Esophagus (tissue), 2 donors: ENCODE results near the gene HDAC4. TPM values are rescaled to one million over a fixed set of nuclear protein-coding genes. Genes with fewer than 3 reads are reported as not detected.

Experiments used
- H3K27ac ChIP-seq, 2 donors: one replicate each; pipeline ENCODE4 v1.5.1; 2013; ENCODE audit warnings: low read depth in 2 of 2, mild to moderate bottlenecking in 2 of 2, inconsistent platforms in 1 of 2, low read length in 1 of 2, moderate library complexity in 1 of 2
- H3K27me3 ChIP-seq, 2 donors: one replicate each; pipeline ENCODE4 v1.6.1; 2013; ENCODE audit warnings: low read length in 2 of 2, control low read depth in 1 of 2, mild to moderate bottlenecking in 1 of 2; ENCODE audit not compliant: insufficient read depth in 2 of 2, control insufficient read depth in 1 of 2
- H3K36me3 ChIP-seq, 2 donors: one replicate each; pipeline ENCODE4 v1.6.1; 2013; ENCODE audit warnings: low read length in 1 of 2; ENCODE audit not compliant: control insufficient read depth in 2 of 2, insufficient read depth in 2 of 2
- H3K4me1 ChIP-seq, 2 donors: one replicate each; pipeline ENCODE4 v1.6.1; 2013; ENCODE audit warnings: low read length in 1 of 2; ENCODE audit not compliant: control insufficient read depth in 2 of 2, insufficient read depth in 2 of 2
- H3K4me3 ChIP-seq, 2 donors: one replicate each; pipeline ENCODE4 v1.5.1; 2013; ENCODE audit warnings: low read length in 2 of 2, mild to moderate bottlenecking in 2 of 2, low read depth in 1 of 2, moderate library complexity in 1 of 2
- H3K9me3 ChIP-seq, 2 donors: one replicate each; pipeline ENCODE4 v1.6.1; 2013; ENCODE audit warnings: mild to moderate bottlenecking in 2 of 2, low read depth in 1 of 2, low read length in 1 of 2, moderate library complexity in 1 of 2; ENCODE audit not compliant: control insufficient read depth in 2 of 2, insufficient read depth in 1 of 2
- WGBS, 2 donors: extraction: QIAGEN DNeasy Blood & Tissue Kit; methylation state at CpG; one replicate each; pipeline ENCODE4 v1.1.7; 2013; 5-methylcytosine and 5-hydroxymethylcytosine counted together
- polyA plus RNA-seq, 2 donors: library from polyadenylated mRNA; stranded (reverse); fragments of 200-250 nt; gene quantifications; one replicate each; pipeline ENCODE4 v1.2.3, GENCODE V29; 2013
- donor health status: healthy with polysubstance abuse.
- donor health status: Bipolar disorder and iron deficiency.

The HDAC4 gene
- polyA plus RNA-seq, 2 donors = 5.9 to 10.2 TPM

DNA sequence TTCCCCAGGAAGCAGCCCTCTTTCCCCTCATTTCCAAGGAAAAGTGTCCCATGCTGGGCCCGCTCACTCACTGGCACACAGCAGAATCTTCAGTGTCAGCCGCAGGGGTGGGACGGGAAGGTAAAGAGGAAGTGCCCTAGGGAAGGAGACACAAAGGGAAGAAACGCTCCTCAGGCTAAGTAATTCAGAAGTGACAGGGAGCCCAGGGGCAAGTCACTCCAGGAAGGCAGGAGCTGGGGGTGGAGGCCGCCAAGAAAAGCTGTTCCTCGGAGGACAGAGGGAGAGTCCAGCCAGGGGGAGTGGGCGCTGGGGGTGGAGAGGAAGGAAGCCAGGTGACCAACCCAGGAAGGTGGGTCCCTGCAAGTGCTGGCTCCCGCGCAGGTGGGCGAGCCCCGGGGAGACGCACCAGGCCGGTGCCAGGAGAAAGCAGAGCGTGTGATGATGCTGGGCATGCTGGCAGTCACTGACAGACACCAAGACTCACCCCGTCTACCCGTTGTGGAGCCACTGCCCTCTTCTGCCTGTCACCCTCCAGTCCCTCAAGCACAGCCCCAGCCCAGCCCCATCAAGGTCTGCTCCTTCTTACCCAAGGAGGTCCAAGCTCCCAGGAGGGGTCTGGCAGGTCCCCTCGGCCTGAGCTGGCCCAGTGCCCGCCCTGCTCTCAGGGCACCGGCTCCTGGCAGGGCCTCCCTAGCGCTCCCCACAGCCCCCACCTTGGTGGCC is 21.7 kb downstream of the HDAC4 start:
- no peaks in the 10 kb centered on the region for H3K9me3 ChIP-seq
- no peak overlapping the region for H3K4me3 ChIP-seq
- no peak overlapping the region for H3K27ac ChIP-seq
- WGBS, 2 donors = 84 to 91% methylated on average over 20 of the region's 20 CpGs
- peaks cover 0 to 16% of the 10 kb centered on the region in 2 donors for H3K36me3 ChIP-seq
- no peaks in the 10 kb centered on the region for H3K27me3 ChIP-seq
- H3K4me1 ChIP-seq = no peaks in the 10 kb centered on the region

GRCh38 chr2:239378021-239378917 is 22.6 kb downstream of the HDAC4 start:
- Histone ChIP-seq H3K27ac (no peak overlapping the region), H3K27me3 (no peaks in the 10 kb centered on the region), H3K4me3 (no peak overlapping the region), H3K4me1 (no peaks in the 10 kb centered on the region), H3K36me3 (peaks cover 0 to 16% of the 10 kb centered on the region in 2 donors), H3K9me3 (no peaks in the 10 kb centered on the region)
- 85 to 89% methylated on average over 36 of the region's 36 CpGs for WGBS, 2 donors

DNA sequence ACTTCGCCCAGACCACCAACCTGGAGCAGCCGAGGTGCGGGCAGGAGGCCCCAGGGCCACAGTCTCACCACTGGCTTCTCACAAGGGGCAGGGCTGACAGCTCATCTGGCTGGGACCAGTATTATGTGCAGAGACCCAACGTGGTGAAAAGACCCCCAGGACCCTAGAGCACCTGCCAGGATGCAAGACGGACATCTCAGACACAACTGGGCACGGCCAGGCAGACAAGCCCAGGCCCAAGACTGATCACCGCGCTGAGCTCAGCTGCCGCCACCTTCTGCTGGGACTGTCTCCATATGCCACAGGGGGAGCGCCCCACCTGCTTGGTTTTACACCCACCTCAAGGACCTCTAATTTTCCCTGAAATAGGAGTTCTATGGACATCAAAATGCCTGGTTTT is 23.2 kb downstream of the HDAC4 start:
- H3K27me3 ChIP-seq = no peaks in the 10 kb centered on the region
- no peak overlapping the region for H3K4me3 ChIP-seq
- H3K9me3 ChIP-seq = no peaks in the 10 kb centered on the region
- WGBS, 2 donors = 93 to 95% methylated on average over 10 of the region's 10 CpGs
- no peaks in the 10 kb centered on the region for H3K4me1 ChIP-seq
- no peak overlapping the region for H3K27ac ChIP-seq
- peaks cover 0 to 12% of the 10 kb centered on the region in 2 donors for H3K36me3 ChIP-seq

DNA sequence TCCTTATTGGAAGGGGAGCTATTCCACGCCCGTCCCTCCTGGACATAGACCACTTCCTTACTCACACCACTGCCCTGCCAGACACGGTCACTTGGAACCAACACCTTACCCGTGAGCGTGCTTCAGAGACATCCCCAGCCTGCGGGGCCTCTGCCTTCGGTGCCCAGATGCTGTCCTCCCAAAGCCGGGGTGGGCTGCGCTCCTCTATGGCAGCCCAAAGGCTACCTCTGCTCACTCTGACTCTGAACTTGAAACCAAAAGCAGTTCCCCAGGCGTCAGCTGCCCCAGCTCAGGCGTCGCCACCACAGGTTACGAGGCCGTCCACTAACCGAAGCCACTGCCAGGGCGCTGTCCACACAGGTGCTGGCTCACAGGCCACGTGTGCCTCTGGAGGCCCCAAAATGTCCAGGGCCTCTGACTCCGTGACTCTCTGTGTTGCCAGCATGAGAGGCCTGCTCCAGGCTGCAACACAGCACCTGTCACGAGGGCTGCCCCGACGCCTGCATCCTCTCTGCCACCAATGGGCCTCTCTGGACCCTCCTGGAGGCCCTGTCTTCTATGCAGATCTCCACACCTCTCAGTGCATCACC is 23.8 kb downstream of the HDAC4 start:
- H3K36me3 ChIP-seq = peaks cover 0 to 12% of the 10 kb centered on the region in 2 donors
- WGBS, 2 donors = 95% methylated on average over 21 of the region's 21 CpGs
- H3K27me3 ChIP-seq = no peaks in the 10 kb centered on the region
- H3K9me3 ChIP-seq = no peaks in the 10 kb centered on the region
- no peaks in the 10 kb centered on the region for H3K4me1 ChIP-seq
- H3K4me3 ChIP-seq = no peak overlapping the region
- no peak overlapping the region for H3K27ac ChIP-seq

- WGBS, 2 donors = 92 to 93% methylated on average over 13 of the region's 13 CpGs
These were observed 24.5 kb downstream of the HDAC4 start for GRCh38 chr2:239376351-239376750.

DNA sequence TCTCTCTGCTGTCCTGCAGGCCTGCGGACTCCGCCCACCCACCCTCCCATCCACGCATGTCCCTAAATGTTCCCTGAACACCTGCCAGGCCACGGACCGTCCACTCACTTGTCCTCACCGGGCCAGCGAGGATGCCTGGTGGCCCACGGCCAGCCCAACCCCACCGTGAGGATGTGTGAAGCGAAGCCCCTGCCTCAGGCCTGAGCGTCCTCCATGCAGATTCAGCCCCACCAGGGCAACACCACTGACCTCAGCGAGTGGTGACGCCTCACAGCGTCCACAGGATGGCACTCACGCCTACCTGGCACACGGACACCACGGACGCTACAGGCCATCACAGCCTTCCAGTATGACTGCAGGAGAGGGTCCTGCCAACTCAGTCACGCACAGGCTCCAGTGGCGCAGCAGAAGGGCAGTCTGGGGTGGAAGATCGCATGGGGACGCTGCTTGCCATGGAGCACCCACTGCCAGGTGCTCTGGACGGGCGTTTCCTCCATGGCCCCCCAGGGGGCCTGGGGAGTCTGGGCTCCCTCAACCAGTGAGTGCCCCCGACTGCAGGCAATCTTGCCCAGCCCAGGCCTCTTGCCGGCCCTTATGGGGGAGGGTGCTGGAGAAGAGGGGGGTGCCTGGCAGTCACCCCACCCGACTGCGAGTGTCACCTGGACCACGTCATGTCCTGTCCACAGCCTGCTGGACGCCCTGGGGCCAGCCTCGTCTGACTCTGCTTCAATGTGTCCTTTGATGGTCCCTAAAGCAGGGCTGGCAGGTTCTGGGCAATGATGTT is 25.4 kb downstream of the HDAC4 start:
- no peak overlapping the region for H3K27ac ChIP-seq
- peaks cover 0 to 1% of the 10 kb centered on the region in 2 donors for H3K4me1 ChIP-seq
- no peaks in the 10 kb centered on the region for H3K9me3 ChIP-seq
- whole genome bisulfite sequencing, 2 donors = 91 to 93% methylated on average over 31 of the region's 31 CpGs
- no peaks in the 10 kb centered on the region for H3K27me3 ChIP-seq
- H3K4me3 ChIP-seq = no peak overlapping the region
- peaks cover 0 to 13% of the 10 kb centered on the region in 2 donors for H3K36me3 ChIP-seq

More at GRCh38 chr2:239376351-239376750, 24.5 kb downstream of the HDAC4 start:
- Histone ChIP-seq H3K9me3 (no peaks in the 10 kb centered on the region), H3K4me3 (no peak overlapping the region), H3K27me3 (no peaks in the 10 kb centered on the region), H3K36me3 (peaks cover 0 to 12% of the 10 kb centered on the region in 2 donors), H3K27ac (no peak overlapping the region), H3K4me1 (no peaks in the 10 kb centered on the region)

- Histone ChIP-seq H3K36me3 (peaks cover 0 to 14% of the 10 kb centered on the region in 2 donors), H3K4me3 (no peak overlapping the region), H3K4me1 (peaks cover 0 to 6% of the 10 kb centered on the region in 2 donors), H3K27ac (no peak overlapping the region), H3K9me3 (no peaks in the 10 kb centered on the region), H3K27me3 (no peaks in the 10 kb centered on the region)
- WGBS, 2 donors = 93 to 95% methylated on average over 13 of the region's 13 CpGs
These were observed 25.9 kb downstream of the HDAC4 start for GRCh38 chr2:239374896-239375277.

DNA sequence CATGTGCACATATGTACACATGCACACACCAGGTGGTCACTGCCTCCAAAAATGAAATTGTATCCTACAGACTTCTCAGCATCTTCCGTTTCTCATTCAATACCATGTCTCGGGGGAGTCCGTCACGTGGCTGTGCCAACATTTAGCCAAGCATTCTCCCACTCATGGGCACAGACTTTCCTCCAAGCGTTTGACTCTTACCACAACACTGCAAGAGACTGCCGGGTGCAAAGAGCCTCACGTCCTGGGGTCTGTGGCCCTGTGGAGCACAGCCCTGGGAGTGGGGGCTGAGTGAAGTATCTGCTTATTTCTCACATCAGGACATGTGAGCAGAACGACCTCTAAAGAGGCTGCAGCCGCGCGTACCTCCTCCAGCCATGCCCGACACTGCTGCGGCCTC is 28.0 kb downstream of the HDAC4 start:
- Histone ChIP-seq H3K9me3 (no peaks in the 10 kb centered on the region), H3K36me3 (peaks cover 0 to 10% of the 10 kb centered on the region in 2 donors), H3K27me3 (no peaks in the 10 kb centered on the region), H3K4me1 (peaks cover 0 to 6% of the 10 kb centered on the region in 2 donors), H3K4me3 (no peak overlapping the region), H3K27ac (no peak overlapping the region)
- WGBS, 2 donors = 94 to 95% methylated on average over 13 of the region's 13 CpGs
